ENCODE measurements around the gene ABCD1.
"Not testable (repeated sequence)": the region's sequence is repeated elsewhere in the genome, so short reads cannot be mapped to it uniquely, and the experiment has no call there.

ABCD1 gene

GRCh38 chrX:153694687-153695270, 29.9 kb upstream of the ABCD1 start:
- DNase-seq: no peak

DNA sequence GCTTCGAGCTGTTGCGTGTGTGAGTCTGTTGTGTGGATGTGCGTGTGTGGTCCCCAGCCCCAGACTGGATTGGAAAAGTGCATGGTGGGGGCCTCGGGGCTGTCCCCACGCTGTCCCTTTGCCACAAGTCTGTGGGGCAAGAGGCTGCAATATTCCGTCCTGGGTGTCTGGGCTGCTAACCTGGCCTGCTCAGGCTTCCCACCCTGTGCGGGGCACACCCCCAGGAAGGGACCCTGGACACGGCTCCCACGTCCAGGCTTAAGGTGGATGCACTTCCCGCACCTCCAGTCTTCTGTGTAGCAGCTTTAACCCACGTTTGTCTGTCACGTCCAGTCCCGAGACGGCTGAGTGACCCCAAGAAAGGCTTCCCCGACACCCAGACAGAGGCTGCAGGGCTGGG, 28.6 kb upstream of the ABCD1 start:
- no peak for DNase-seq

GRCh38 chrX:153696538-153696937, 28.1 kb upstream of the ABCD1 start:
- not testable (repeated sequence) for DNase-seq

- DNase-seq: not testable (repeated sequence)
Measured at GRCh38 chrX:153696986-153697722, 27.5 kb upstream of the ABCD1 start.

GRCh38 chrX:153697924-153698865, 26.5 kb upstream of the ABCD1 start:
- no peak for DNase-seq

DNA sequence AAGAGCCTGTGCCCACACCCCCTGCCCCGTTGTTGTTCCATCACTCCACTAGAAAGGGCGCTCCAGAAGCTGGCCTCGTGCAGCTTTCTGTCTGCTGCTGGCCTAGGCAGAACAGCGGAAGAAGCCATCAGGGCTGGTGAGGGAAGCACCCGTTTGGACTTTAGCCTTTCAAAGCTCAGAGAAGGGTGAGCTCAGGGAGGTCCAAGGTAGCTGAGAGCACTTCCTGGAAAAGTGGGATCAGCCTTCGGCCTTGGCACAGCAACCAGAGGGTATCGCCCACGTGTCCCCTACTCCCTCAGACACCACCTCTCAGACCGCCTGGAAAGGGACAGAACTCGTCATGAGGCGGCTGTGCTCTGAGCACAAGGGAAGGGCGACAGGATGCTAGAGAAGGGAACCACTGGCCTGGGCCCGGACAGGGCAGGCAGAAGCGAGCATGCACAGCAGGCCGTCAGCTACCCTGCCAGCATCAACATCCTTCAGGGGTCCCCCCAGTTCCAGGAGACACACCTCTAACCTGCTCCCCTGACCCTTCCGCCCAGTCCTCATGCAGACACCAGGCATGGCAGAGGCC, 25.4 kb upstream of the ABCD1 start:
- not testable (repeated sequence) for DNase-seq

DNA sequence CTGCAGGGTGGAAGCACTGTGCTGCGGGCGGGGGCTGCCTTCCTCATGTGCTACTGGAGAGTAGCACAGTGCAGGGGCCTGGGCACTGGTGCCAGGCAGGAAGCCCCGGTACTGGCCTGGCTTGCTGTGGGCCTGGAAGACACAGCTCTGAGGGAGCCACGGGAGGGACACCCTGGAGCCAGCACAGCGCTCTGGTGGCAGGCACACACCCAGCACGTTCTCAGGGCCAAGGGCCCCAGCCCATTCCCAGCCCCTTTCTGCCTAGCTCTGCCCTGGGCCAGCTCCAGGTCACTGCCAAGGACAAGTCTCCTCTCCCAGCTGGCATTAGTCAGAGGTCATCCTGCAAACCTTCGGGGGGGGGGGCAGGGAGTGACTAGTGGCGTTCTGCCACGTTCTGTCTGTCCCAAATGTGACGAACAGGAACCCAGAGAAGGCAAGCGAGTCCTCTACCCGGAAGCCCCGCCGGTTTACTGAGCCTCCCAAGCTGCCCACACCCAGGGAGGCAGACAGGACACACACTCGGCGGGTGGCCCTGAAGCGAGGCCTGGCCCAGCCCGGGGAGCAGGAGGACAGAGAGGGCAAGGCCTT, 24.8 kb upstream of the ABCD1 start:
- not testable (repeated sequence) for DNase-seq

DNA sequence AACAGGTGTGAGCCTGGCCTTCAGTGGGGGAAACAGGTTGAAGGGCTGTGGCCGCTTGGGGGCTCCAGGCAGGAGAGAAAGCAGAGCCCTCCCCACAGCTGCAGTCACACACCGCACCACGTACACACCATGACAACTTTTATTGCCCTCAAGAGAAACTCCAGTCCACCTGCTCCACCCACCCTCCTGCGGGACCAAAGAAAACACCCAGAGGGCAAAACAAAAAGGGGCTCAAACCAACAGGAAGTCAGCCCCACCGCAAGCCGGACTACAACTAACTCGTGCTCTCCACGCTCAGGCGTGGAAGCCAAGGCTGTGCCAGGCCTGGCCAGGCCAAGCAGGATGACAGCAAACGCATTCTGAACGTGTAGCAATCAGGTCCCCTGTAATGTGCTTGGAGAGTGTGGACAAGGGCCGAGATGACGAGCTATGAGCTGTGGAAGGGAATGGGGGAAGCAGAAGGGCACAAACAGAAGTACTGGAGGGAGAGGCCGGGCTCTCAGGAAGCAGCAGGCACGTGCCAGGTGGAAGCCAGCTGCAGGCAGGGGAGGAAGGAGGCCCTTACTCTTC, 24.2 kb upstream of the ABCD1 start:
- DNase-seq: no peak

GRCh38 chrX:153700967-153701366, 23.7 kb upstream of the ABCD1 start:
- no peak for DNase-seq

DNA sequence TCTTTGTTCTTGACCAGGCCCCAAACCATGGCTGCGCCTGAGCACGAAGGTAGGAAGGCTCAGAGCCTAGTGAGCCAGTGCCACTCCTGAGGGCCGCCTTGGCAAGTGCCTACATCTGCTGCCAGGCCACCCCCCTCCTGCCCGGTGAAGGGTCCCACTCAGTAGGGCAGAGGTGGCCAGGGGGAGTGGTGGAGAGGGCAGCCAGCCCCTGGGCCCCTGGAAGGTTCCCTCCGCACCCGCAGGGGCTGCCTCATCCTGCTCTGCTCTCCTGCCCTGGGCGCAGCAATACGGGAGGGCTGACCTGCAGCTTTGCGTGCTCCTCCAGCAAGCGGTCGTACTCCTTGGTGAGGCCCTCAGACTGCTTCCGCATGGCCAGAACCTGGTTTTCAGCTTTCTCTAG, 22.9 kb upstream of the ABCD1 start:
- no peak for DNase-seq

DNA sequence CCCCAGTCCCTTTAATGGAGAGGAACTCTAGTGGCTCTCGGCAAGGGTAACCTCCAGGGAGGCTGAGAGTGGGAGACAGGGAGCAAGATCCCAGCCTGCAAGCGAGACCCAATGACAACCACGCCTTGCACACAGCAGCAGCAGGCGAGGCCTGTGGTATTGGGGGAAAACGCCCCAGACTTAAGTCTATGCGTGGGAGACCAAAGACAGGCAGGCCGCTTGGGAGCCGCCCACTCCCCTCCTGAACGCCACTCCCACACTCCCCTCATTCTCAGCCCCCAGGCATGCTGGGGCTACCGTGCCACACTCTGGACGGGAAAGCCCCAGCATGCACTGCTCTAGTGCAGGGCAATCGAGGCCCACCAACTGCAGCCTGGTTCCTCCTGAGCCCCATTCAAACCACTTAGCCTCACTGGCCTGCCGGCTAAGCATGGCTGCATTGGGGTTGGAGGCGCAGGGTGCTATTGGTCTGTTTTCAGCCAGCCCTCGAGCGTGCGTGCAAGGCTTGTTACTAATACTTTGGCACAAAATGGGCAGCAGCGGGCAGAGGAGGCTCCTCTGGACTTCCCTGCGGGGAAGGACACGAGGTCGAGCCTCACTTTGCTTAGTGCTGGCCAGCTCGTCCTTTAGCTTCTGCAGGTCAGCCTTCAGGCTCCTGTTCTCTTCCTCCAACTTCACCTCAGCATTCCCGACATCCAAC, 22.2 kb upstream of the ABCD1 start:
- no peak for DNase-seq

GRCh38 chrX:153703036-153703370, 21.7 kb upstream of the ABCD1 start:
- no peak for DNase-seq

DNA sequence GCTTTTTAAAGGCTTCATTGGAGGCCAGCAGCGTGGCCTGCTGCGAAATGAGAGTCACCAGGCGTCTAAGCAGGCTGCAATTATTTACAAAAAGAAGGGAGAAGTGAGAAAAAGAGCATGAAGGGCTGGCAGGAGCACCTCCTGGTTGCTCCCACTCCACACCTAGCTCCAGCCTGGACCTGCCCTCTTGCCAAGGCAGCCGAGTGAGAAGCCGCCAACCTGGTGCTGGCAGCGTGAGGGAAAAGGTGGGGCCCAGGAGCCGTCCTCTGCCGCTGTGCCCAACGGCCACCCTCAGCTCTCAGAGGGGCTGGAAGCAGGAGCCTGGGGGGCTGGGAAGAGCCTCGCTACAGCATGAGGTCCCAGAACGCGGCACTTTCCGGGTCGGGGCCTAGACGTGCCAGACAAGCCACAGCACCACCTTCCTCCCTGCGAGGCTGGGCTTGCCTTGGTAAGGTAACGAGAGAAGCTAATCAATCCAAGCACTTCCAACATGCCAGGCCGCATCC, 20.6 kb upstream of the ABCD1 start:
- no peak for DNase-seq

GRCh38 chrX:153704631-153705402, 19.8 kb upstream of the ABCD1 start:
- not testable (repeated sequence) for DNase-seq

- DNase-seq: not testable (repeated sequence)
Measured at GRCh38 chrX:153705403-153706060, 19.1 kb upstream of the ABCD1 start.

GRCh38 chrX:153706799-153707198, 17.9 kb upstream of the ABCD1 start:
- DNase-seq: no peak

- no peak for DNase-seq
Measured at GRCh38 chrX:153707406-153707805, 17.2 kb upstream of the ABCD1 start.

GRCh38 chrX:153708415-153708814, 16.2 kb upstream of the ABCD1 start:
- peak; percentile 27 for DNase-seq

GRCh38 chrX:153709726-153710674, 14.7 kb upstream of the ABCD1 start:
- DNase-seq: no peak

Measured in central memory CD4-positive, alpha-beta T cell (primary cell).